Esophagus (tissue), 2 donors: ENCODE data around the gene DYNLT5. TPM values are rescaled to one million over a fixed set of nuclear protein-coding genes. Genes with fewer than 3 reads are reported as not detected.

ENCODE experiments used
- H3K27ac ChIP-seq, 2 donors: one replicate each; pipeline ENCODE4 v1.5.1; 2013; ENCODE audit warnings: low read depth in 2 of 2, mild to moderate bottlenecking in 2 of 2, inconsistent platforms in 1 of 2, low read length in 1 of 2, moderate library complexity in 1 of 2
- H3K27me3 ChIP-seq, 2 donors: one replicate each; pipeline ENCODE4 v1.6.1; 2013; ENCODE audit warnings: low read length in 2 of 2, control low read depth in 1 of 2, mild to moderate bottlenecking in 1 of 2; ENCODE audit not compliant: insufficient read depth in 2 of 2, control insufficient read depth in 1 of 2
- H3K36me3 ChIP-seq, 2 donors: one replicate each; pipeline ENCODE4 v1.6.1; 2013; ENCODE audit warnings: low read length in 1 of 2; ENCODE audit not compliant: control insufficient read depth in 2 of 2, insufficient read depth in 2 of 2
- H3K4me1 ChIP-seq, 2 donors: one replicate each; pipeline ENCODE4 v1.6.1; 2013; ENCODE audit warnings: low read length in 1 of 2; ENCODE audit not compliant: control insufficient read depth in 2 of 2, insufficient read depth in 2 of 2
- H3K4me3 ChIP-seq, 2 donors: one replicate each; pipeline ENCODE4 v1.5.1; 2013; ENCODE audit warnings: low read length in 2 of 2, mild to moderate bottlenecking in 2 of 2, low read depth in 1 of 2, moderate library complexity in 1 of 2
- H3K9me3 ChIP-seq, 2 donors: one replicate each; pipeline ENCODE4 v1.6.1; 2013; ENCODE audit warnings: mild to moderate bottlenecking in 2 of 2, low read depth in 1 of 2, low read length in 1 of 2, moderate library complexity in 1 of 2; ENCODE audit not compliant: control insufficient read depth in 2 of 2, insufficient read depth in 1 of 2
- WGBS, 2 donors: extraction: QIAGEN DNeasy Blood & Tissue Kit; methylation state at CpG; one replicate each; pipeline ENCODE4 v1.1.7; 2013; 5-methylcytosine and 5-hydroxymethylcytosine counted together
- polyA plus RNA-seq, 2 donors: library from polyadenylated mRNA; stranded (reverse); fragments of 200-250 nt; gene quantifications; one replicate each; pipeline ENCODE4 v1.2.3, GENCODE V29; 2013
- donor health status: healthy with polysubstance abuse.
- donor health status: Bipolar disorder and iron deficiency.

Gene DYNLT5
- polyA plus RNA-seq, 2 donors = 0.18 to 0.57 TPM

DNA sequence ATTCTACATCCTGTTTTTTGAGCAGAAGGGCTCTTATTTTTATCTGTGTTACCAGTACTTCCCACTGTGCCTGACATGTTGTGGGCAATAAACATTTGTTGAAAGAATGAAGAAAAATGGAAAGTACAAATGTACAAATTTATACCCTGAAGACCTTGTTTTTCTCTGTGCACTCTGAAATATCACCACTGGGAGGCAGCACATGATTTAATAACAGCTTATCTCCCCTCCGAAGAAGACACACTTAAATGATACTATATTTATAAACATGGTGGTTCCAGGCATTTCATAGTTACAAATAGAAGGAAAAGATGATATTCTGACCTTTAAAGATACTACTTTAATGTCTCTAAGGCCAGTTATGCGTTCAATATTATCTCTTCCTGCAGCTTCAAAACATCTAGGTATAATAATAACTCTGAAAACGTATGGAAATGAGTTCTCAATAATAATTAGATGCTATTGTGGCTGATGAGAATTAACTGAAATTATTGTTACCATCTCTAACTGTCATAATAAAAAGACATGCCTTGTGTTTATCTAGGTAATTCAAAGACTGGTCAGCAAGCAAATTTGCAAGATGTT, 12.8 kb downstream of the DYNLT5 start:
- no peaks in the 10 kb centered on the region for H3K36me3 ChIP-seq
- no peak overlapping the region for H3K4me3 ChIP-seq
- no peak overlapping the region for H3K27ac ChIP-seq
- H3K27me3 ChIP-seq = no peaks in the 10 kb centered on the region
- H3K4me1 ChIP-seq = no peaks in the 10 kb centered on the region
- H3K9me3 ChIP-seq = no peaks in the 10 kb centered on the region
- 18 to 21% methylated on average over 3 of the region's 3 CpGs for WGBS, 2 donors

DNA sequence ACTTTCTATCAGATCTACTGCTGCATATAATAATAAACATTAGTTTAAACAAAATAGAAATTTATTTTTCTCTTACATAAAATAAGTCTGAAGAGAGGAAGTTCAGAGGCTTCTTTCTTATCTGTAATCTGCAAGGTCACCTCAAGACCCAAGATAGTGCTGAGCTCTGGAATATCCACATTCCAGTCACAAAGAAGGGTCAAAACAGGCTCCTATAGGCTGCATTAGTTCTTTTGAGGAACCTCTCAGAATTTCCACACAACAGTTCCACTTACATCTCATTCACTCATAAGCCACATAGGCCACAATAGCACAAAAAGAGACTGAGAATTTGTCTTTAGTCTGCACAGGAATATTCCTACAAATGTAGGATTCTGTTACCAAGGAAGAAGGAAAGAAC, 15.4 kb downstream of the DYNLT5 start:
- H3K4me3 ChIP-seq = no peak overlapping the region
- no peak overlapping the region for H3K27ac ChIP-seq
- H3K9me3 ChIP-seq = no peaks in the 10 kb centered on the region
- no peaks in the 10 kb centered on the region for H3K27me3 ChIP-seq
- no peaks in the 10 kb centered on the region for H3K4me1 ChIP-seq
- no peaks in the 10 kb centered on the region for H3K36me3 ChIP-seq

DNA sequence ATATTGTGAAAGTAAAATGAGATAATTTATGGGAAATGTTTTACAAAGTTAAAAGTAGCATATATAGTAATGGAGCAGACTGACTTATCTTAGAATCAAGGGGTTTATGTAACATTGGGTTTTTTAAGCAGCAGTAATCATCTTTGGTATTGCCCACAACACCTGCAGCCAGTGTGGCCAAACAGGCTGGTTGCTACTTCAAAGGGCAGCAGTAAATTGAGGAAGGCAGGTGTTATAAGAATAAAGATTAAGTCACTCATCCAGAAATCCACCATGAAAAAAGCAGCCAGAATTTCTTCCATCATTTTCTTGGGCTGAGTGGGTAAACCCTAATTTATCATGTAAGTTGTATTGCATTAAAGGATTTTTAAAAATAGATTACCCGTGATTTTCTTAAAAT, 16.7 kb downstream of the DYNLT5 start:
- whole genome bisulfite sequencing, 2 donors = 82 to 85% methylated on average over 1 of the region's 1 CpG

DNA sequence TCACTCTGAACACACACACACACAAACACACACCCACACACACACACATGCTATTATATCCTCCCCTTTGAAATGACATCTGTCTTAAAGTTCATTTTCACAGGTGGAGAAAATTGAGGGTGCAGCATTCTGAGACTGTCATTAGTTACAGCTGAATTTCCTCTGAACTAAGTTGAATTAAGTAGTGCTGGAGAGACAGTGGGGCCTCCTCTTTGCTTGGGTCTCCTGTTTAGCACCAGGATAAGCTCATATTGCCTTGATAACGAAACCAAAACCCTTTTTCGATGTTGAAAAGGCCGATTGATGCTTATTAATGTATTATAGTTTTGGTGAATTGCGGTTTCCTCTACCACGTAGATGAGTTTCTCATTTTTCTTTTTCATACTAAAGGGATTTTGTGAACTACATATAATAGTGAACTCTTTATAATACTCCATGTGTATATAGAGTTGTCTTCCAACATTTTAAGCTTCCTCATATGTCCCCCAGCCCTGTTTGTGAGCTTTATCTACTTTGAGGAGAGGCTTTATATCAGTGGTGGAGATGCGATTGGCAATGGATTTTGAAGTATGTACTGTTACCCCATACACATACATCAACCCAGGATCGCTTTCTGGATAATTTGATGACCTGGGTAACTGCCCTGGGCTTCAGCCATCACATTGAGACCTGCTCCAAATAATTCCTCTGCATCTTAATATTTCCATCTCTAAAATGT, 17.4 kb downstream of the DYNLT5 start:
- H3K4me1 ChIP-seq = no peaks in the 10 kb centered on the region
- H3K9me3 ChIP-seq = no peaks in the 10 kb centered on the region
- 81 to 85% methylated on average over 7 of the region's 7 CpGs for WGBS, 2 donors

More for the DNA sequence above, 16.7 kb downstream of the DYNLT5 start:
- Histone ChIP-seq H3K27me3 (no peaks in the 10 kb centered on the region), H3K4me3 (no peak overlapping the region), H3K36me3 (no peaks in the 10 kb centered on the region), H3K27ac (no peak overlapping the region), H3K9me3 (no peaks in the 10 kb centered on the region), H3K4me1 (no peaks in the 10 kb centered on the region)

DNA sequence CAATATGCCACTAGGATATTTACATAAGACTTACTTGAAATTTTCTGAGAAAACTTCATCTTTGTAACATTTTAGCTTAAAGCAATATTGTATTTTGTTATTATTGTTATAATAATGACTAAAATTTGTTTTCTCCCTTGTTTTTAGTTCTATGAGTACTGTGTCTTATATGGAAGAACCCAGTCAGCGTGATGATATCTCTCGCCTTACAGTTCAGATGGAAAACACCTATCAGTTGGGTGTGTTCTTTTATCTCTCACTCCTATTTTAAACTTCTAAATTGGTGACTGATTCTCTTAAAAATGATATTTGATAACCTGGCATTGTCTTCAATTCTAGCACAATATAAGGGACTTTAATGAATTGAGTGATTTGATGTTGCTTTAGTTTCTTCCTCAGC, 18.0 kb downstream of the DYNLT5 start:
- H3K4me3 ChIP-seq = no peak overlapping the region
- no peaks in the 10 kb centered on the region for H3K9me3 ChIP-seq
- no peaks in the 10 kb centered on the region for H3K36me3 ChIP-seq
- no peak overlapping the region for H3K27ac ChIP-seq
- no peaks in the 10 kb centered on the region for H3K27me3 ChIP-seq
- no peaks in the 10 kb centered on the region for H3K4me1 ChIP-seq
- WGBS, 2 donors = 93 to 95% methylated on average over 2 of the region's 2 CpGs

More for the DNA sequence above, 17.4 kb downstream of the DYNLT5 start:
- Histone ChIP-seq H3K36me3 (no peaks in the 10 kb centered on the region), H3K27ac (no peak overlapping the region), H3K4me3 (no peak overlapping the region), H3K27me3 (no peaks in the 10 kb centered on the region)

DNA sequence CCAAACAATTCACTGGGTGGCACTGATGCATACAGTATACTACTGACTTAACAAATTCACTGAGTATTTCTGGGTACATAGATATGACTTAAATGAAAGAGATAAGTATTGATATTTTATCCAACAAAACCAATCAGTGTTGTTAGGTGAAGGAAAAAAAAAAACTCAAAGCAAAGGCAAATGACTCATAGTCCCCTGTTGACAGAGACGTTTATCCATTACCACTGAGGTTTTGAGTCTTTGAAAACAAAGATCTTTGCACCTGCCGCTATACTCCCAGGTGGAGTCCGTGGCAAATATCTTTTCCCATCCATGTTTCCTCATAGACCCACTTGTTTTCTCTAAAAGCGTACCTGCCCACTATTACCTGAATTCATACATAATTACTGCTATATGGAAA, 18.4 kb downstream of the DYNLT5 start:
- no peaks in the 10 kb centered on the region for H3K36me3 ChIP-seq
- H3K4me1 ChIP-seq = no peaks in the 10 kb centered on the region
- H3K4me3 ChIP-seq = no peak overlapping the region
- H3K27ac ChIP-seq = no peak overlapping the region
- no peaks in the 10 kb centered on the region for H3K27me3 ChIP-seq
- no peaks in the 10 kb centered on the region for H3K9me3 ChIP-seq
- 69 to 73% methylated on average over 4 of the region's 4 CpGs for WGBS, 2 donors

DNA sequence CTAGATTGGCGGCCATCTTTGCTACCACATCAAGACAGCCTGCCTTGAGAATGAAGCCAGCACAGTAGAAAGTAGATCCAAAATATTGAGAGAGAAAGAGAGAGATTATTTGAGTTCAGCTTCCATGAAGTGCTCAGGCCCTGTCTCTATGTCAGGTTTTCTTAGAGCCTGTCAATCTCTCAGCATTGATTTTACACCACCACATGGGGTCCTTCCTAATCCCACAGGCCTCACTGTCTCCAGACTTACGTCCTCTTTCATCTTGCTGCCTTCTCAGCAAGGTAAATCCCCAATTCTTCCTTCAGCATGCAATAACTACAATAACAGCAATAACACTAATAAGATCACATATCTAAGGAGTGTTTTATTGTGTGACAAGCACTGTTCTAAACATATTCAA, 21.0 kb downstream of the DYNLT5 start:
- Histone ChIP-seq H3K9me3 (no peaks in the 10 kb centered on the region), H3K27ac (no peak overlapping the region), H3K4me1 (no peaks in the 10 kb centered on the region), H3K4me3 (no peak overlapping the region), H3K36me3 (no peaks in the 10 kb centered on the region), H3K27me3 (no peaks in the 10 kb centered on the region)
- WGBS, 2 donors = 92 to 96% methylated on average over 2 of the region's 2 CpGs

DNA sequence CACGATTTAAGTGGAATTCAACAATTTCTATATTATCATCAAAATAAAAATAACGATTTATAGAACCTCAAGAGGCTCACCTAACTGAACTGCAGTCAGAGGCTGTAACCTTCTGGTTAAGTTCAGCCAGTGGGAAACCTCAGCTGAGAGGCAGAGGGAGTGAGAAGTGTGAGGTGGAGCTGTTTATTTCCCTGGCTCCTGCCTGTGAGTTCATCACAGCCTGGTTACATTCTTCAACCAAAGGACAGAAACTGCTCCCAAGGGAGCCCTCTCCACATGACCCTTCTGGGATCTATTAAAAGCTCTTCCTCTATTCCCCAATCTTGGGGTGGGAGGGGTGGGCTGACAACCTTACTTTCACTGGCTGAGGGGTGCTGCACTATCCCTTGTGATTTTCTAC, 22.2 kb downstream of the DYNLT5 start:
- Histone ChIP-seq H3K27ac (no peak overlapping the region), H3K27me3 (no peaks in the 10 kb centered on the region), H3K9me3 (no peaks in the 10 kb centered on the region), H3K4me3 (no peak overlapping the region), H3K4me1 (no peaks in the 10 kb centered on the region), H3K36me3 (no peaks in the 10 kb centered on the region)
- 65% methylated on average over 2 of the region's 2 CpGs for WGBS, 2 donors

DNA sequence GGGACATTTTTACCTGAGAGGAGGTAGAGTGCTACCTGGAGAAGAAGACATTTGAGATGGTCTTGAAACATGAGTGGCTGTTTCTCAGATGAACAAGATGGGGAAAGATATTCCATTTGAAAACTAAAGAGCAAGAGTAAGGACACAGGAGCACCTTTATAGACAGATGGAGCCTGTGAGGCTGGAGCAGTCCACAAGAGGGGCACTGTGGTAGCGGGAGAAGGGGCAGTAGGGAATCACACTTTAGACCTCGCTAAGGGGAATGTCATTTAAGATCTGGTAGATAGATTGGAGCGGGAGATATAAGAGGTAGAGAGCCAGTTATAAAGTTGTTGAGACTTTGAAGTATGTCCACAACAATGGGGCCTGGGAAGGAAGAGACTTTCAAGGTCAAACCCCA, 23.4 kb downstream of the DYNLT5 start:
- WGBS, 2 donors = 94 to 96% methylated on average over 3 of the region's 3 CpGs
- no peak overlapping the region for H3K4me3 ChIP-seq

DNA sequence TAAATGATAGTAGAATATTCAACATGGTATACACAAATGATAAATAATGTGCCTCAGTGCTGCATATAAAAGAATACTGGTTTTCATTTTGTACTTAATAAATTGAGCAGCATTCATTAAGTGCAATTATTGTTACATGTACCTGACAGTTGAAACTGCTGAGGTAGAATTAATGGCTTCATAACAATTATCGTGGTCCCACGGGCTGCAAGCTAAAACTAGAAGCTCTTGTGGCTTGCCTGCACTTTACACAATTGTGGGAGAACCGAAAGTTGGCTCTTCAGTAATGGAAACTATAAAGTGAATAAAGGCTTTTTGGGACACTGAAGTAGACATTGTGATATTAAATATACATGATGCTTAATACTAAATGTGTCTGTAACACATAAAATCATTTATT, 25.6 kb downstream of the DYNLT5 start:
- Histone ChIP-seq H3K4me1 (no peaks in the 10 kb centered on the region), H3K9me3 (no peaks in the 10 kb centered on the region), H3K36me3 (no peaks in the 10 kb centered on the region), H3K27me3 (no peaks in the 10 kb centered on the region), H3K4me3 (no peak overlapping the region), H3K27ac (no peak overlapping the region)
- 41 to 58% methylated on average over 3 of the region's 3 CpGs for WGBS, 2 donors

More for the DNA sequence above, 23.4 kb downstream of the DYNLT5 start:
- Histone ChIP-seq H3K36me3 (no peaks in the 10 kb centered on the region), H3K27ac (no peak overlapping the region), H3K9me3 (no peaks in the 10 kb centered on the region), H3K4me1 (no peaks in the 10 kb centered on the region), H3K27me3 (no peaks in the 10 kb centered on the region)
